ENCODE measurements around the gene CRKL.

- TF ChIP-seq CEBPB (IDR thresholded peaks at IDR 0.05), result no peak
- no peak for TF ChIP-seq RAD21 (IDR thresholded peaks at IDR 0.05; ENCODE audit: low read depth)
- TF ChIP-seq EP300 (IDR thresholded peaks at IDR 0.05; ENCODE audit: borderline replicate concordance), result no peak
- TF ChIP-seq TEAD4 (IDR thresholded peaks at IDR 0.05), result no peak
- TF ChIP-seq TCF12 (IDR thresholded peaks at IDR 0.05; ENCODE audit: low read depth), result no peak
- TF ChIP-seq REST (IDR thresholded peaks at IDR 0.05; ENCODE audit: low read depth), result no peak
- no peak for TF ChIP-seq CREB1 (IDR thresholded peaks at IDR 0.05; ENCODE audit: low read depth)
- no peak for TF ChIP-seq YY1 (IDR thresholded peaks at IDR 0.05; ENCODE audit: low read depth)
- no peak for TF ChIP-seq MAX (IDR thresholded peaks at IDR 0.05)
- TF ChIP-seq, protein P1, sequence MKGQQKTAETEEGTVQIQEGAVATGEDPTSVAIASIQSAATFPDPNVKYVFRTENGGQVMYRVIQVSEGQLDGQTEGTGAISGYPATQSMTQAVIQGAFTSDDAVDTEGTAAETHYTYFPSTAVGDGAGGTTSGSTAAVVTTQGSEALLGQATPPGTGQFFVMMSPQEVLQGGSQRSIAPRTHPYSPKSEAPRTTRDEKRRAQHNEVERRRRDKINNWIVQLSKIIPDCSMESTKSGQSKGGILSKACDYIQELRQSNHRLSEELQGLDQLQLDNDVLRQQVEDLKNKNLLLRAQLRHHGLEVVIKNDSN (IDR thresholded peaks at IDR 0.05), result no peak
- no peak for TF ChIP-seq TAF1 (IDR thresholded peaks at IDR 0.05; ENCODE audit: low read depth)
- TF ChIP-seq ZBTB7A (IDR thresholded peaks at IDR 0.05; ENCODE audit: low read depth), result no peak
- no peak for TF ChIP-seq NFIC (IDR thresholded peaks at IDR 0.05)
These were observed 39.5 kb upstream of the CRKL start for GRCh38 chr22:20877715-20878114.
